ENCODE results near the gene ZSWIM5.
"Not testable (repeated sequence)": the region's sequence is repeated elsewhere in the genome, so short reads cannot be mapped to it uniquely, and the experiment has no call there.

Gene ZSWIM5

DNA sequence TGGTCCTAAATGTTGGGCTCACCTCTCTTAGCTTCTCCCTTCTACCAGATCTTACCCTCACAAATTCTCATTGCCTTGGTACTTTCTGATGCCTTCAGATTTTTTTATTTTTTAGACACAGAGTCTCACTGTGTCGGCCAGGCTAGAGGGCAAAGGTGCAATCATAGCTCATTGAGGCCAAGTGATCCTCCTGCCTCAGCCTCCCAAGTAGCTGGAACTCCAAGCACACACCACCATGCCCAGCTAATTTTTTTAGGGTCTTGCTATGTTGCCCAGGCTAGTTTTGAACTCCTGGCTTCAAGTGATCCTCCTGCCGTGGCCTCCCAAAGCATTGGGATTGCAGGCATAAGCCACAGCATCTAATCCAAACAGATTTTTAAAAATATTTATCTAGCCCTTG, 69.4 kb downstream of the ZSWIM5 start:
- no peak for FAIRE-seq

DNA sequence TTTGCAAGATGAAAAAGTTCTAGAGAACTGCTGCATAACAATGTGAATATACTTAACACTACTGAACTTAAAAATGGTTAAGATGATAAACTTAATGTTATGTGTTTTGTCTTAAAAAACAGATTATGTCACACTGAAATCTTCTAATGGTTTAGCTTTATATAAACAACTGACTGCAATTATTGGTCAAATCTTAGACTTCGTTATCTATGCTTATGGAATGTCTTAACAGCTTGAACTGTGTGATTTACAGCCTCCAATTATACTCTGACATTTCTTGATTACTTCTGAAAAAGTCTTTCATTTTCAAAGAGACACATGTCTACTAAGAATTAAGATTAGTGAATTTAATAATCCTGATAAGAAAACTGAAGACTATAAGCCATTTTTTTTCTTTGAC, 71.1 kb downstream of the ZSWIM5 start:
- FAIRE-seq = no peak

DNA sequence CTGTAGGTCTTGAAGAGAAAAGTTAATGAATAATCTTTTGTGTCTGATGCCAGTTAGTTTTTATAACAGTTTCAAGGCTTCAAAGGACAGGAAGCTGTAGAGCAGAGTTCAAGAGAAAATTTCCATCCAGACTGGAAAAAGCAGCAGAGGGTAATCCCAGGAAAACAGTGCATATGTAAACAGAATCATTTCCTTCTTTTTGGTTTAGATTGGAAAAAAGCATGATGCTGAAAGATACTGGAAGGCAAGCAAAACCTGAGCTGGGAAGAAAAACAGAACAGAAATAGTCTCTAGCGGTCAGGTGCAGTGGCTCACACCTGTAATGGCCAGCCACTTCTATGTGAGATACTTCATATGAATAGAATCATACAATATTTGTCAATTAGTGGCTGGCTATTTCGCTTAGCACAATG, 71.9 kb downstream of the ZSWIM5 start:
- no peak for FAIRE-seq

DNA sequence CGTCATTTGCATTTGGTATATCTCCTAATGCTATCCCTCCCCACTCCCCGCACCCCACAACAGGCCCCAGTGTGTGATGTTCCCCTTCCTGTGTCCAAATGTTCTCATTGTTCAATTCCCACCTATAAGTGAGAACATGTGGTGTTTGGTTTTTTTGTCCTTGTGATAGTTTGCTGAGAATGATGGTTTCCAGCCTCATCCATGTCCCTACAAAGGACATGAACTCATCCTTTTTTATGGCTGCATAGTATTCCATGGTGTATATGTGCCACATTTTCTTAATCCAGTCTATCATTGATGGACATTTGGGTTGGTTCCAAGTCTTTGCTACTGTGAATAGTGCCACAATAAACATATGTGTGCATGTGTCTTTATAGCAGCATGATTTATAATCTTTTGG, 73.7 kb downstream of the ZSWIM5 start:
- FAIRE-seq = not testable (repeated sequence)

DNA sequence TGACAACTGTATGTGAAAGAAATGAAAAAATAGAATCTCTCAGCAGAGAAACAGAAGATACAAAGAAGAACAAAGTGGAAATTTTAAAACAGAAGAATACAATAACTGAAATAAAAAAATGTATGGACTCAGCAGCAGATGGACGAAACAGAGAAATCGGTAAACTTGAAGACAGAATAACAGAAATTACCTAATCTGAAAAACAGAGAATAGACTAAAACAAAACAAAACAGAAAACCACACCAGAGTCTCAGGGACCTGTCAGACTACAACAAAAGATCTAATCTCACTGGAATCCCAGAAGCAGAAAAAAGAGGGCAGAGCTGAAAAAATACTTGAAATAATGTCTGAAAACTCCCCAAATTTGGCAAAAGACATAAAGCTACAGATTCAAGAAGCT, 83.0 kb downstream of the ZSWIM5 start:
- no peak for FAIRE-seq

DNA sequence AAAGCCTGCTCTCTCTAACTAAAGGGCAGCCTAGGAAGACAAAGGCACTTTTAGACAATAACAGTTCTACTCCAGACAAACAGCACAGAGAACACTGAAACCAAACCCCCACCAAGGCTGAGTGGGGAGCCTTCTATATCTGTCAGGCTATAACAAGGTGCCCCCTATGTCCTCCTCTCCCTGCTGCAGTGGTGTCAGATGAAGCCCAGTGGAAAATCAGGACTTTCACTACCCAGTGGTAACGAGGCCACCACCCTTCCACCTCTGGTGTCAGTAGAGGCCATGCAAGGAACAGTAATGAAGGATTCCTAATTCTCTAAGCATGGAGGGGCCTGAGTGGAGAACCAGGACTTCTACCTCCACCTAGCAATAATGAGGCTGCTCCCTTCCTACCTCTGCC, 83.7 kb downstream of the ZSWIM5 start:
- no peak for FAIRE-seq

DNA sequence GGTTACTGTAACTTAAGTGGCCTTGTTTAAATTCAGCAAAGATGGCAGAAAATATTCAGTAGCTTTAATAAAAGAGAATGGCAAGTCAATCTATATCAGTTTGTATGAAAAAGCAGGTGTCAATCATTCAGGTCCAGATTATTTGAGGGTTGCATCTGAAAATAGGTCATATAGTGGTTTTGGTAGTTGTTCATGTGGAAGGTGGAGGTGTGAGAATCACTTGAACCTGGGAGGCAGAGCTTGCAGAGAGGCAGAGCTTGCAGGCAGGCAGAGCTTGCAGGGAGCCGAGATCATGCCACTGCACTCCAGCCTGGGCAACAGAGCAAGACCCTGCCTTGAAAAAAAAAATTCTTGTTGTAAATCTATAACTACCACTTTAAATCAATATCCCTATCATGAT, 88.6 kb downstream of the ZSWIM5 start:
- no peak for FAIRE-seq

DNA sequence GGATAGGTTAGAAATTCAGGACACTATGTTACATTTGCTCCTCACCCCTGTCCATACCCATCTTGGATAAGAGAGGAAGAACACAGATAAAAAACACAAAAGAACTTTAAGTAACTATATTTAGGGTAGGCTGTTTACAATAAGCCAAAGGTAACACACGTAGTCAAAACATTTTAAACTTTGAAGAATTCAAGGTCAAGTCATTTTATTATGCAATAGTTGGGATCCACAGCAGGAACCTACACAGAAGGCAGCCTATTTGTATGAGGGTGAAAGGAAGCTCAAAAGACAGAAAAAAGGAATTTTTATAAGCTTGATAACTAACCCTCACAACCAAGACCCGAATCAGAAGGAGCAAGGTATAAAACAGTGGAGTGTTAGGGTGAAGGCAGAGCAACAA, 89.6 kb downstream of the ZSWIM5 start:
- FAIRE-seq = no peak

DNA sequence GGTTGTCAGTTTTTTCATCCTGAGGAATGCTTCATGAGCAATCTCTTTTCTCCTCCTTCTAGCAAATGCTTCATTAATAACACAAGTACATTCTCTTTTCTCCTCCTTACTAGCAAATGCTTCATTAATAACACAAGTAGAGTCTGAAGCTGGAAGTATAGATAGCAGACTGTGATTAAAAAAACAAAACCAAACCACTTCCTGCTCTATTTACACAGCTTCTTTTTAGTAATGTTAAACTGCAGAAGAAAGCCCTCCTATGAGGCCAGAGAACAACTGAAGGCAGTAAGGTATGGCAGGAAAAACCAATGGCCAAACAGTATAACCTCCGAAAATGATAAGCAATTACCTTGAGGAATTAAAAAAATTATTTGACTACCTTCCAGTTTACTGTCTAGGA, 90.1 kb downstream of the ZSWIM5 start:
- FAIRE-seq = no peak

DNA sequence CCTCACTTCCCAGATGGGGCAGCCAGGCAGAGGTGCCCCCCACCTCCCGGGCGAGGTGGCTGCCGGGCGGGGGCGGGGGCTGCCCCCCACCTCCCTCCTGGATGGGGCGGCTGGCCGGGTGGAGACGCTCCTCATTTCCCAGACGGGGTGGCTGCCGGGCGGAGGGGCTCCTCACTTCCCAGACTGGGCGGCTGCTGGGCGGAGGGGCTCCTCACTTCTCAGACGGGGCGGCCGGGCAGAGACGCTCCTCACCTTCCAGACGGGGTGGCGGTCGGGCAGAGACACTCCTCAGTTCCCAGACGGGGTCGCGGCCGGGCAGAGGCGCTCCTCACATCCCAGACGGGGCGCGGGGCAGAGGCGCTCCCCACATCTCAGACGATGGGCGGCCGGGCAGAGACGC, 91.2 kb downstream of the ZSWIM5 start:
- FAIRE-seq = not testable (repeated sequence)

DNA sequence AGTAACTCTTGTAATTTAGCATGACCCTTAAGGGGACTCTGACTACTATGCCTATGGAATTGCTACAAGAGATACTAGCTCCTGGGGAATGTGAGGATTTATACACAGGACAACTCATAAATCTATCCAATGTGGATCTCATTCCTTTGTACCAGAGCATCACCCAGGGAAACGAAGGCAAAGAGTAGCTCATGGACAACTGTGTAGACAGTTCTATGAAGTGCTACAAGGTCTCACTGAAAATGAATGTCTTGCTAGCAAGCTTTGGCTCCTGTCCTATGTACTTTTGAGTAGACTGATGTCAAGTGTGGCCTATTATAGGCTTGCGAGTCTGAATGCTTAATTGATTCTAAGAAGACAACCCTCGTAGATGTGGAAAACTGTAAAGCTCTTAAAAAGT, 93.7 kb downstream of the ZSWIM5 start:
- no peak for FAIRE-seq

DNA sequence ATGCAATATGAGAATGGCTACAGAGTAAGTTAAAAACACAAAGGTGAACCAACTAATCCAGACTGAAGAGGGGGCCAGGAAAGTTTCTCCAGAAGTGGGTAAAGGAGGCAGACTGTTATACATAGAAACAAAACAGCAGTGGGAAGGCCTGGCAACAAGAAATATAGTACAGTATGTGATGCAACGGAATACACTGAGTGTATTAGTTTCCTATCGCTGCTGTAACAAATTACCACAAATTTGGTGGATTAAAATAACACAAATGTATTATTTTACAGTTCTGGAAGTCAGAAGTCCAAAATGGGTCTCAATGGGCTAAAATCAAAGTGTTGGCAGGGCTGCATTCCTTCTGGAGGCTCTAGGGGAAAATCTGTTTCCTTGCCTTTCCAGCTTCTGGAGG, 95.2 kb downstream of the ZSWIM5 start:
- no peak for FAIRE-seq

DNA sequence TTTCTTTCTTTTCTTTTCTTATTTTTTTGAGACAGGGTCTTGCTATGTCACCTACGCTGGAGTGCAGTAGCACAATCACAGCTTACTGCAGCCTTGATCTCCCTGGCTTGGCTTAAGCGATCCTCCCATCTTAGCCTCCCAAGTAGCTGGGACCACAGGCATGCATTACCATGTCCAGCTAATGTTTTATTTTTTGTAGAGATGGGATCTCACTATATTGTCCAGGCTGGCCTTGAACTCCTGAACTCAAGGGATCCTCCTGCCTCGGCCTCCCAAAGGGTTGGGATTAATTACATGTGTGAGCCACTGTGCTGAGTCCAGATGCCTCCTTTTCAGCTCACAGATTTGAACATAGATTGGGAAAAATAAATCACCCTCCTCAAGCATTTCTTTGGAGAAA, 98.6 kb downstream of the ZSWIM5 start:
- no peak for FAIRE-seq

DNA sequence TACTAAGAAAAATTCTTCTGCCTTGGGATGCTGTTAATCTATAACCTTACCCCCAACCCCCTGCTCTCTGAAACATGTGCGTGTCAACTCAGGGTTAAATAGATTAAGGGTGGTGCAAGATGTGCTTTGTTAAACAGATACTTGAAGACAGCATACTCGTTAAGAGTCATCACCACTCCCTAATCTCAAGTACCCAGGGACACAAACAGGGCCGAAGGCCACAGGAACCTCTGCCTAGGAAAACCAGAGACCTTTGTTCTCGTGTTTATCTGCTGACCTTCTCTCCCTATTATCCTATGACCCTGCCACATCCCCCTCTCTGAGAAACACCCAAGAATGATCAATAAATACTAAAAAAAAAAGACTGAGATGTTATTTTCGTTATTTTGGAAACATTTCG, 99.5 kb downstream of the ZSWIM5 start:
- FAIRE-seq = not testable (repeated sequence)

DNA sequence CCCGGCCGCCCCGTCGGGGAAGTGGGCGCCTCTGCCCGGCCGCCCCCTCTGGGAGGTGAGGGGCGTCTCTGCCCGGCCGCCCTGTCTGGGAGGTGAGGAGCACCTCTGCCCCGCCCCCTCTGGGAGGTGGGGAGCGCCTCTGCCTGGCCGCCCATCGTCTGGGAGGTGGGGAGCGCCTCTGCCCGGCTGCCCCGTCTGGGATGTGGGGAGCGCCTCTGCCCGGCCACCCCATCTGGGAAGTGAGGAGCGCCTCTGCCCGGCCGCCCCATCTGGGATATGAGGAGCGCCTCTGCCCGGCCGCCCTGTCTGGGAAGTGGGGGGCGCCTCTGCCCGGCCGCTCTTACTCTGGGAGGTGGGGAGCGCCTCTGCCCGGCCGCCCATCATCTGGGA, 100.3 kb downstream of the ZSWIM5 start:
- not testable (repeated sequence) for FAIRE-seq

DNA sequence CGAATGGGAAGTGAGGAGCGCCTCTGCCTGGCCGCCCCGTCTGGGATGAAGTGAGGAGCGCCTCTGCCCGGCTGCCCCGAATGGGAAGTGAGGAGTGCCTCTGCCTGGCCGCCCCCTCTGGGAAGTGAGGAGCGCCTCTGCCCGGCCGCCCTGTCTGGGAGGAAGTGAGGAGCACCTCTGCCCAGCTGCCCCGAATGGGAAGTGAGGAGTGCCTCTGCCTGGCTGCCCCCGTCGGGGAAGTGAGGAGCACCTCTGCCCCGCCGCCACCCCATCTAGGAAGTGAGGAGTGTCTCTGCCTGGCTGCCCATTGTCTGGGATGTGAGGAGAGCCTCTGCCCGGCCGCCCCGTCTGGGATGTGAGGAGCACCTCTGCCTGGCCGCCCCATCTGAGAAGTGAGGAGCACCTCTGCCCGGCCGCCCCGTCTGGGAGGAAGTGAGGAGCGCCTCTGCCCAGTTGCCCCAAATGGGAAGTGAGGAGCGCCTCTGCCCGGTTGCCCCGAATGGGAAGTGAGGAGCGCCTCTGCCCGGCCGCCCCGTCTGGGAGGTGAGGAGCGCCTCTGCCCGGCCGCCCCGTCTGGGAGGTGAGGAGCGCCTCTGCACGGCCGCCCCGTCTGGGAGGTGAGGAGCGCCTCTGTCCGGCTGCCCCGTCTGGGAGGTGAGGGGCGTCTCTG, 100.8 kb downstream of the ZSWIM5 start:
- not testable (repeated sequence) for FAIRE-seq

DNA sequence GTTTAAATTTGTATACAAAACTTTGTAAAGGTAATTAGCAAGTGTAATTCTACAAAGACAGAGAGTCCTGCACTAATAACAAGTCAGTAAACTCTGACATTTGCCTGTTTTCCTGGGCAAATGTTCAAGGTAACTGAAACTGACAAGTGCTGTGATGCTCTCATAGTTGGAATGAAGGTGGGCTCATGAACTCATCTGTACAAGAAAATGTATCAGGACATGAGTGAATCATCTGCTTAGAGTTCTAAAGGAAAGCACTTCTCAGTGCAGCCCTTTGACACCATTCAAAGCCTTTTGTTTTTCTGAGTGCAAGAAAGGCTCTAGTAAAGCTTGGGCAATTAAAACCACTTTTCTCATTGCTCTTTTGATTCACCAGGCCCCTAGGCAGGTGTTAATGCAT, 102.9 kb downstream of the ZSWIM5 start:
- no peak for FAIRE-seq

DNA sequence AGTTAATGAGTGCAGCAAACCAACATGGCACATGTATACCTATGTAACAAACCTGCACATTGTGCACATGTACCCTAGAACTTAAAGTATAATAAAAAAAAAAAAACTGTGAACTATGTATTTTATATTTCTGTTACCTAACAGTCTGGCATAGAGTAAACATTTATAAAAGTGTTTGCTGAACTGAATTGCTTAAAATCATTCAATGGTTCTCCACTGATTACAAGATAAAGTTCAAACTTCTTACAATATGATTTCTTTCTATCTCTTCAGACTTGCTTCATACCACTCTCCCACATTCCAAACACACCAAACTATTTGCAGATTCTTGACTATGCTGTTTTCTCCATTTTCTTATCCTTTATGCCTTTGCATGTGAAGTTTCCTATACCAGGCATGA, 104.5 kb downstream of the ZSWIM5 start:
- FAIRE-seq = no peak

DNA sequence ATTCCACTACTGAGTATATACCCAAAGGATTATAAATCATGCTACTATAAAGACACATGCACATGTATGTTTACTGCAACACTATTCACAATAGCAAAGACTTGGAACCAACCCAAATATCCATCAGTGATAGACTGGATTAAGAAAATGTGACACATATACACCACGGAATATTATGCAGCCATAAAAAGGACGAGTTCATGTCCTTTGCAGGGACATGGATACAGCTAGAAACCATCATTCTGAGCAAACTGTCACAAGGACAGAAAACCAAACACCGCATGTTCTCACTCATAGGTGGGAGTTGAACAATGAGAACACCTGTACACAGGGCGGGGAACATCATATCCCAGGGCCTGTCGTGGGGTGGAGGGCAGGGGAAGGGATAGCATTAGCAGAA, 104.9 kb downstream of the ZSWIM5 start:
- not testable (repeated sequence) for FAIRE-seq

DNA sequence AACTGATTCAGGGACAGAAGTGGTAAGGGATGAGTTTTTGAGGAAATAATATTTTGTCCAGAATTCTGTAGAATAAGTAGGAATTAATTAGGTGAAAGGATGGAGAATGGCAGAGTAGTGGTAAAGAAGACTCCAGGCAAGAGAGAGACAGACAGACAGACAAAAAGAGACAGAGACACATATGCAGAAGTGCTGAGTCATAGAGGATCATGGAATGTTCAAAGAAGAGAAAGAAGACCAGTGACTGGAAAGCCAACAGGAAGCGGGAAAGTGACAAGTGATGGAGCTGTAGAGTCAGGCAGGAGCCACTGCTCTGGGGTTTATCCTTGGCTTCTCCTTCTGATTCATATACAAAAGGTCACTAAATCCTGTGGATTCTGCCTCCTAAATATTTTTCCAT, 108.5 kb downstream of the ZSWIM5 start:
- FAIRE-seq = no peak

DNA sequence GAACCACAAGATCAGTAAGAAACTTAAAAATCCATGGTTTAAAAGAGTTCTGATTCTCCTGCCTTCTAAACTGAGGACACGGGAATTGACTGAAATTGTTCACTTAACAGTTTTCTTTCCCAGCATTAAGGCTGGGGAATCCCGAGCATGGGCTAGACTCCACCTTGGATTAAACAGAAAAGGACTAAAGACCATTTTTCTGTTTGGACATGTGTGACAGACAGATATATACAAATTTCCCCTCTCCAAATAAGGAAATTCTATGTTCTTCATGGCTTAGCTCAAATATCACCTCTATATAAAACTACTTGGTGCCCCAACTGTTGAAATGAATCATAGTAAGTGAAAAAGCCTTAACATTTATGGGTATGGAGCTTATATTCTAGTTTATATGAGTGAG, 109.3 kb downstream of the ZSWIM5 start:
- no peak for FAIRE-seq

DNA sequence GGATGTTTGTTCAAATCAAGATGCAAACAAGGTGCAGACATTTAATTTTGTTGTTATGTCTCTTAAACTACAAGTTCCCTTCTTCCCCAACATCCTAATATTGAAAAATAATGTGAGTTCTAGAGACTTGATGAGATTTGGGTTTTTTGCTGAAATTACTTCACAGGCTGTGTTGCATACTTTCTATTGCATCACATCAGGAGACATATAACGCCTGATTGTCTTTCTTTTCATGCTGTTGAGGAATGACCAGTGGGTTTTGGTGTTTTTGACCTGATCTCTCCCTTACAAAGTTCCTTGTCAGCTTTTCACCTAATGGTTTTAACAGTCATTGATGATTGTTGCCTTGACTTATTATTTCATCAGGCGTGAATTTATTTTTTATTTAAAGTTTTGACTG, 111.0 kb downstream of the ZSWIM5 start:
- no peak for FAIRE-seq

DNA sequence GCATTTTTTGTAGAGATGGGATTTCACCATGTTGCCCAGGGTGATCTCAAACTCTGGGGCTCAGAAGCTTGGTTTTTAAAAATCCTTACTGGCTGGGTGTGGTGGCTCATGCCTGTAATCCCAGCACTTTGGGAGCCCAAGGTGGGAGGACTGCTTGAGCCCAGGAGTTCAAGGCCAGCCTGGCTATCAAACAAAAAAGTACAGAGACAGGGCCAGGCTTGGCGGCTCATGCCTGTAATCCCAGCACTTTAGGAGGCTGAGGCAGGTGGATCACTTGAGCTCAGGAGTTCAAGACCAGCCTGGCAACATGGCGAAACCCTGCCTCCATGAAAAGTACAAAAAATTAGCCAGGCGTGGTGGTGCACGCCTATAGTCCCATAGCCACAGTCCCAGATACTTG, 112.0 kb downstream of the ZSWIM5 start:
- not testable (repeated sequence) for FAIRE-seq

DNA sequence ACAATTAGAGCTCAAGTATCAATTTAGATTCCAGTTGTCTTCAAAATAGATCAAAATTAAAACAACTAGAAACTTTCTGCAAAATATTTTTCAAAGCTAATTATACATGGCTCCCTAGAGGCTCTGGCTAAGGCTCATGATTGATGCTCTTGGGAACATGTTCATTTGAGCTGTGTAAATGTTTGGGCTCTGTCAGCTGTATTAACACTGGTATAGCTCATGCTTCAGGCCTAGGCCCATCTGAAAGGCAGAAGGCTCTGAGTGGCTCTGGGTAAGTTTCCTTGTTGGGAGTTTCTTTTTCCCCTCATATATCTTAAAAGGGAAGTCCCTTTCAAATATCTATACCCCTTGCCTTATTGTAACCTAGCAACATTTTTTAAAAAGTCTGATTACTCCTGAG, 113.1 kb downstream of the ZSWIM5 start:
- no peak for FAIRE-seq

DNA sequence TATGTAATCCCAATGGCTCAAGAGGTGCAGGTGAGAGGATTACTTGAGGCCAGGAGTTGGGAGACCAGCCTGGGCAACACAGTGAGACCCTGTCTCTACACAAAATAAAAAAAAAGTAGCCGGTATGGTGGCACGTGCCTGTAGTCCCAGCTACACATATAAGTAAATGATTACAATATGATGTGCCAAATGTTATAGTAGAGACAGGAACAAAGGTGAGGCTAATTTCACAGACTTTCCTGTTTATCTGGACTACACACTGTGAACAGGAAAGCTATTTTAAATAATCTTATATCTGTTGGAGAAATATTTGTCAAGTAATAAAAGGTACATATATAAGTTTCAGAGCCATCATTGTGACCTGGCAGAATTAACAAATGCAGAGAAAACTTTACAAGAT, 116.7 kb downstream of the ZSWIM5 start:
- FAIRE-seq = no peak

DNA sequence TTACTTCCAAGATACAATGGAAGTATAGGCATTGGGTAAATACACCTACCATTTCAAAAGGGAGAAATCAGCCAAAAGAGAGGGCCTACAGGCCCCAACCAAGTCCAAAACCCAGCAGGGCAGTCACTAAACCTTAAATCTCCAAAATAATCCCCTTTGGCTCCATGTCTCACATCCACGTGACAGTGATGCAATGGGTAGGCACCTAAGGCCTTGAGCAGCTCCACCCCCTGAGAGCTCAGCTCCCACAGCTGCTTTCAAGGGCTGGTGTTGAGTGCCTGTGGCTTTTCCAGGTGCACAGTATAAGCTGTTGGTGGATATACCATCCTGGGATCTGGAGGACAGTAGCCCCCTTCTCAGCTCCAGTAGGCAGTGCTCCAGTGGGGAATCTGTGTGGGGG, 121.8 kb downstream of the ZSWIM5 start:
- no peak for FAIRE-seq

Measured in endometrium (tissue), 2 donors.